Kidney glomerular epithelial cell (primary cell): ENCODE data around the gene TNXB.
"Not testable (repeated sequence)": the region's sequence is repeated elsewhere in the genome, so short reads cannot be mapped to it uniquely, and the experiment has no call there.

ENCODE experiments used
- DNase-seq: peaks from one replicate; lab custom pipeline; 2025; lab: John Stamatoyannopoulos, UW

The TNXB gene

GRCh38 chr6:32085759-32086459, 23.2 kb downstream of the TNXB start:
- DNase-seq: no peak

DNA sequence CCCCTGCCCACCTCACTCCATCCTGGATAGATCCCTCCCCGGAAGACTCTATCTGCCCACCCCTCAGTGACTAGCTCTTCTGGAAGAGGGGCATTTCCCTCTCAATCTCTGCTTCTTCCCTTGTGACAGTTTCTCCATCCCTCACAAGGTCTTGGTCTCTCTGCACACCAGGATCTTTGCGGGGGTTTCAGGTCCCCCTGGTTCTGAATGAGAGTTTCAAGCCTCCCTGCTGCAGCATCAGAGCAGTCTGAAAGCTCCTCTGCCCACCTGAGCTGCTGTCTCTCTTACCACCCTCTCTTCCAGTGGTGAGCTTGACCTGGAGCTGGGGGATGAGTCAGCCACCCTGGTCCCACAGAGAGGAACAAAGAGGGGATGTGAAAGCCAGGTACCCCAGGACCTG, 24.4 kb downstream of the TNXB start:
- DNase-seq: no peak

GRCh38 chr6:32083812-32084768, 25.0 kb downstream of the TNXB start:
- no peak for DNase-seq

- DNase-seq: no peak
Observed at GRCh38 chr6:32082935-32083334, 26.2 kb downstream of the TNXB start.

- DNase-seq: no peak
Observed at GRCh38 chr6:32082478-32082877, 26.7 kb downstream of the TNXB start.

- no peak for DNase-seq
Observed at GRCh38 chr6:32081168-32081990, 27.8 kb downstream of the TNXB start.

DNA sequence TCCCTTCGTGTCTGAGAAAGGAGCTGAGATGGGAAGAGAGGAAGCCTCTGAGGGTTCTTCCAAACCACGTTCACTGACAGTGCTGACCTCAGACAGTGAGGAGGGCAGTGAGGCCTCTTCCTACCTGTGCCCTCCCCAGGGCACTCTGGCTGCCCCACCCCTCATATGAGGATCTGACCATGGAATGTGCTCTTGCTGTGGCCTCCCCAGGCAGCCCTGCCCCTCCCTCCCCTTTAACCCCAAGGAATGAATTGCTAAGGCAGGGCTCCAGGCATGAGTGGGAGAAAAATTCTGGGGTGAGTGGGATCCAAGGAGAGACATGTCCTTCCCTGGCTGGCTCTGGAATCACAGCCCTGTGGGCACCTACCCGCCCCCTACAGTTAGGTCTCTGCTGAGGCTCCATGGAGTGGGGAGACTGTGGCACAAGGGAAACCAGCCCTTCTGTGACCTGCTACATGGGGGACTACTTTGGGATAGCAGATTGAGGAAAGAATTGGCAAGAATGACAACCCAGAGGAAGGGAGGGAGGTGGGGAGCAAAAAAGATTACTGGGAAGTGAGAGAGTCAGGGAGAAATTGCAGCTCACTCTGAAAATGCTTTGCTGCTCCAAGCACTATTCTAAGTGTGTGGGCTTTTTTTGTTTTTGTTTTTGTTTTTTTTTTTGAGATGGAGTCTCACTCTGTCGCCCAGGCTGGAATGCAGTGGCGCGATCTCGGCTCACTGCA, 29.4 kb downstream of the TNXB start:
- DNase-seq: no peak

GRCh38 chr6:32076321-32076809, 32.8 kb downstream of the TNXB start:
- DNase-seq: peak; percentile 92

GRCh38 chr6:32075781-32076180, 33.4 kb downstream of the TNXB start:
- DNase-seq: no peak

- DNase-seq: peak; percentile 50
Observed at GRCh38 chr6:32074996-32075532, 34.1 kb downstream of the TNXB start.

- no peak for DNase-seq
Observed at GRCh38 chr6:32073613-32074012, 35.5 kb downstream of the TNXB start.

- no peak for DNase-seq
Observed at GRCh38 chr6:32073101-32073500, 36.0 kb downstream of the TNXB start.

- DNase-seq: no peak
Observed at GRCh38 chr6:32070814-32071543, 38.2 kb downstream of the TNXB start.

- no peak for DNase-seq
Observed at GRCh38 chr6:32069878-32070515, 39.1 kb downstream of the TNXB start.

- no peak for DNase-seq
Observed at GRCh38 chr6:32069460-32069859, 39.7 kb downstream of the TNXB start.

DNA sequence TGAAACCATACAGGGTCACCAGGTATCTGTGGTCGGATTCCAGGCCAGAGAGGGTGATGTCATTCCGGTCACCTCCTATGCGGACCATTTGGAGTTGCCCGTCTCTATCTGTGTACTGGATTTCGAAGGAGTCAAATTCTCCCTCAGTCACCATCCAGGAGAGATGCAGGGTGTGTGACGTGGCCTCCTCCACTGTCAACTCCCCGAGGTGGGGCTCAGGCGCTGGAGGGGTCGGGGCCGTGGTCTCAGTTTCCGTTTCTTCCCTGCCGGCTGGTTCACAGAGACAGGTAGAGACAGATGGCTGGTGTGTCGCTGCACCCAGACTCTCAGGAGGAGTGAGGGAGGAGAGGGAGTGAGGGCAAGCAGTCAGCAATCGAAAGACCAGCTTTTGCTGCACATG, 40.3 kb downstream of the TNXB start:
- DNase-seq: no peak

- DNase-seq: not testable (repeated sequence)
Observed at GRCh38 chr6:32068315-32068714, 40.8 kb downstream of the TNXB start.

DNA sequence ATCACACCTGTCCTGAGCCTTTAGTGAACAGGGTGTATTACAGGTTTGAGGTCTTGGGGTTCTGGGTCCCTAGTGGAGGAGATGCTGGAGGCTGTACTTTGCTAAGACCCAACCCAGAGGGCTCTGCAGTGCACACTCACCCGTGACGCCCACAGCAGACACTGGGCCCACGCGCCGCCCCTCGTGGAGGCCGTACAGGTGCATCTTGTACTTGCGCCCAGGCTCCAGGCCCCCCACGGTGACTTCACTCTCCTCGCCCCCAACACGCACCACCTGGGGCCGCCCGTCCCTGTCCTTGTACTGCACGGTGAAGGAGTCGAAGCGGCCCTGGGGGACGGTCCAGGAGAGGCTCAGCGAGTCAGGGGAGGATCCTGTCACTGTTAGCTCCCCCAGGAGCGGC, 41.6 kb downstream of the TNXB start:
- not testable (repeated sequence) for DNase-seq

- no peak for DNase-seq
Observed at GRCh38 chr6:32064706-32065105, 44.4 kb downstream of the TNXB start.
